BLaER1 treated with 17β-estradiol and CSF1 and Interleukin-3, amounts not matched to agents 10 nM and 100 nM (cell line): ENCODE measurements around the gene PYURF.

Experiments used
- H3K27ac ChIP-seq, 11 experiments: shearing (Covaris generic); formaldehyde crosslinking; 2 replicates each; pipeline ENCODE4 v1.8.1; 2022
- H3K27me3 ChIP-seq, 11 experiments: shearing (Covaris generic); formaldehyde crosslinking; 2 replicates each; pipeline ENCODE4 v1.8.1; 2022
- H3K36me3 ChIP-seq, 11 experiments: shearing (Covaris generic); formaldehyde crosslinking; 2 replicates each; pipeline ENCODE4 v1.8.1; 2022
- H3K4me1 ChIP-seq, 10 experiments: shearing (Covaris generic); formaldehyde crosslinking; 2 replicates each; pipeline ENCODE4 v1.8.1; 2022
- H3K4me2 ChIP-seq, 11 experiments: shearing (Covaris generic); formaldehyde crosslinking; 2 replicates each; pipeline ENCODE4 v1.8.1; 2022
- H3K4me3 ChIP-seq, 10 experiments: shearing (Covaris generic); formaldehyde crosslinking; 2 replicates each; pipeline ENCODE4 v1.8.1; 2022
- H3K9ac ChIP-seq, 11 experiments: shearing (Covaris generic); formaldehyde crosslinking; 2 replicates each; pipeline ENCODE4 v1.8.1; 2022
- H3K9me3 ChIP-seq, 11 experiments: shearing (Covaris generic); formaldehyde crosslinking; replicated peaks in 1 of 11; 2 replicates each; pipeline ENCODE4 v1.8.1; 2022
- H4K20me1 ChIP-seq, 11 experiments: shearing (Covaris generic); formaldehyde crosslinking; 2 replicates each; pipeline ENCODE4 v1.8.1; 2022
- Cebpa-rat ChIP-seq, 11 experiments: shearing (Covaris generic); IDR thresholded peaks; 2 replicates each; pipeline ENCODE4 v1.8.1; 2022

The PYURF gene

GRCh38 chr4:88477229-88477860 lies 46.2 kb downstream of the PYURF start:
- TF ChIP-seq Cebpa-rat (IDR thresholded peaks at IDR 0.05) = no peak

More at GRCh38 chr4:88477229-88477860, 46.2 kb downstream of the PYURF start:
- Histone ChIP-seq H3K4me3 (no peak overlapping the region), H3K4me2 (no peak overlapping the region), H3K27ac (no peak overlapping the region), H3K36me3 (peaks cover 0 to 26% (median 9%) of the 10 kb centered on the region in 11 experiments; a peak in 8 of 22 replicates), H3K27me3 (no peaks in the 10 kb centered on the region), H3K9ac (no peak overlapping the region), H4K20me1 (no peaks in the 10 kb centered on the region; a peak in 1 of 22 replicates), H3K4me1 (0 out of 20 replicates have a peak, but pooled peaks cover 0 to 6% (median 0%) of the 10 kb centered on the region in 10 experiments), H3K9me3 (0 out of 22 replicates have a peak, but pooled peaks cover 0 to 9% (median 0%) of the 10 kb centered on the region in 11 experiments)
